GM23248 (cell line): ENCODE results near the gene PTDSS2. TPM values are rescaled to one million over a fixed set of nuclear protein-coding genes. Genes with fewer than 3 reads are reported as not detected.

Experiments
- DNase-seq: peaks from one replicate; pipeline ENCODE4 v3.0.0-alpha.2; 2015
- H2AFZ ChIP-seq: fragments of 200-600 bp; sonication (generic); 2 replicates; pipeline ENCODE4 v1.6.1; 2016; ENCODE audit warnings: antibody characterized with exemption
- H3F3A ChIP-seq: fragments of 200-600 bp; sonication (generic); 2 replicates; pipeline ENCODE4 v1.6.1; 2016; ENCODE audit warnings: mild to moderate bottlenecking, antibody characterized with exemption, mixed run types; ENCODE audit not compliant: insufficient read depth
- H3K27ac ChIP-seq: fragments of 200-600 bp; sonication (generic); 2 replicates; pipeline ENCODE4 v1.5.1; 2016; ENCODE audit warnings: mild to moderate bottlenecking
- H3K27me3 ChIP-seq: fragments of 200-600 bp; sonication (generic); replicated peaks from 2 replicates; pipeline ENCODE4 v1.6.1; 2016; ENCODE audit warnings: mild to moderate bottlenecking; ENCODE audit not compliant: insufficient read depth
- H3K36me3 ChIP-seq: fragments of 200-600 bp; sonication (generic); 2 replicates; pipeline ENCODE4 v1.6.1; 2016; ENCODE audit warnings: low read depth, mild to moderate bottlenecking
- H3K4me1 ChIP-seq: fragments of 200-600 bp; sonication (generic); 2 replicates; pipeline ENCODE4 v1.6.1; 2016; ENCODE audit warnings: mild to moderate bottlenecking; ENCODE audit not compliant: insufficient read depth
- H3K4me2 ChIP-seq: fragments of 200-600 bp; sonication (generic); one replicate; pipeline ENCODE4 v1.6.1; 2016; ENCODE audit warnings: mild to moderate bottlenecking; ENCODE audit not compliant: unreplicated experiment
- H3K4me3 ChIP-seq: fragments of 200-600 bp; sonication (generic); 2 replicates; pipeline ENCODE4 v1.5.1; 2016; ENCODE audit warnings: mild to moderate bottlenecking
- H3K79me2 ChIP-seq: fragments of 200-600 bp; sonication (generic); 2 replicates; pipeline ENCODE4 v1.6.1; 2016; ENCODE audit warnings: mild to moderate bottlenecking; ENCODE audit not compliant: insufficient read depth
- H3K9ac ChIP-seq: fragments of 200-600 bp; sonication (generic); 2 replicates; pipeline ENCODE4 v1.6.1; 2016; ENCODE audit warnings: mild to moderate bottlenecking
- H3K9me2 ChIP-seq: fragments of 200-600 bp; sonication (generic); 2 replicates; pipeline ENCODE4 v1.6.1; 2016; ENCODE audit warnings: mixed run types, mild to moderate bottlenecking, moderate library complexity; ENCODE audit not compliant: insufficient read depth
- H3K9me3 ChIP-seq: fragments of 200-600 bp; sonication (generic); one replicate; pipeline ENCODE4 v1.6.1; 2017; ENCODE audit warnings: low read depth
- H4K20me1 ChIP-seq: fragments of 200-600 bp; sonication (generic); 2 replicates; pipeline ENCODE4 v1.6.0; 2016; ENCODE audit not compliant: insufficient read depth
- EZH2 ChIP-seq: fragments of 200-600 bp; sonication (generic); IDR thresholded peaks from 2 replicates; pipeline ENCODE4 v1.6.1; 2018; ENCODE audit warnings: antibody characterized with exemption, mild to moderate bottlenecking; ENCODE audit not compliant: insufficient read depth, poor library complexity, severe bottlenecking
- EZH2phosphoT487 ChIP-seq: fragments of 200-600 bp; sonication (generic); IDR thresholded peaks from 2 replicates; pipeline ENCODE4 v1.6.1; 2018; ENCODE audit warnings: antibody characterized with exemption, moderate library complexity, mild to moderate bottlenecking, low read depth; ENCODE audit not compliant: insufficient read depth
- WGBS, 2 experiments: methylation state at CpG; one replicate each; pipeline ENCODE4 v1.1.6; 2015 to 2017; ENCODE audit warnings: low lambda C conversion rate in 2 of 2, low coverage in 1 of 2; ENCODE audit errors: missing lambda C conversion rate in 2 of 2; 5-methylcytosine and 5-hydroxymethylcytosine counted together
- in situ Hi-C: fragments of 300-500 bp; cut with MboI; formaldehyde crosslinking; loops from 2 replicates; pipeline ENCODE4 v1.15.0; 2020
- polyA plus RNA-seq: library from polyadenylated mRNA; unstranded; fragments of >200 nt; fragmentation: Nextera tagmentation; extraction: Ambion mirVana; gene quantifications from 2 replicates; pipeline ENCODE4 v1.2.1, GENCODE V29; 2016
- total RNA-seq: library from RNA; depleted of rRNA; stranded (reverse); fragments of >200 nt; shearing (Covaris generic); gene quantifications from 2 replicates; pipeline ENCODE4 v1.2.3, GENCODE V29; 2014

The PTDSS2 gene
- total and polyA plus RNA-seq, 2 experiments from 2014 or later = 22.2 to 44.1 TPM

DNA sequence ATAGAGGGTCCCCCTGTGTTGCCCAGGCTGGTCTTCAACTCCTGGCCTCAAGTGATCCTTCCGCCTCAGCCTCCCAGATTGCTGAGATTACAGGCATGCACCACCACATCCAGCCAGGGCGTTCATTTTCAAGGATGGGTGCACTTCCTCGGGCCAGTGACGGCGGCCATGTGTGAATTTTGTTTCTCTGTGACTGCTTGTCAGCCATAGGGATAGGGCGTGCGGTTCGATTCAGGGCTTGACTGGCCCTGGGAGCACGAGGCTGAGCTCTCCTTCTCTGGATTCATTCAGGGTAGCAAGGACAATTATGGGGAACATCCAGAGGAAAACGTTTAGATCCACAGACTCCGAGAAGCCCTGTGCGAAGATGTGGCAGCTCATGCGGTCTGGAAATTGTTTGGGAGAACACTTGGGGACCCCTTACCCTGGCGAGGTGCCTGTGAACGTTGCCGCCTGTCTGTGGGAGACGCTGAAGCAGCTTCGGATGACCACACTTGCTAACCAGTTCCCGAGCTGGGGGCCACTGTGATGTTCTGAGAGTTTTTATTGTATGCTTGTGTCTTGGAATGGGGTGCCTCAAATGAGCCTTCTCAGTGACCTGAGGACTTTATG, 2.9 kb downstream of the PTDSS2 start:
- 81% methylated on average over 19 of the region's 19 CpGs for WGBS, 2 experiments
- Histone ChIP-seq H3K9ac (no peak overlapping the region), H3K27ac (no peak overlapping the region), H3K36me3 (no peaks in the 10 kb centered on the region), H3F3A (0 out of 2 replicates have a peak, but pooled peaks cover 10% of the 10 kb centered on the region), H2AFZ (no peak overlapping the region), H3K9me2 (no peaks in the 10 kb centered on the region), H3K4me2 (no peak overlapping the region), H3K4me1 (peaks cover 9% of the 10 kb centered on the region; the same call in 1 of the 2 replicates), H3K27me3 (no peaks in the 10 kb centered on the region), H4K20me1 (no peaks in the 10 kb centered on the region), H3K79me2 (peaks cover 85% of the 10 kb centered on the region), H3K4me3 (no peak overlapping the region), H3K9me3 (no peaks in the 10 kb centered on the region)
- in situ Hi-C loops = no loop called here
- TF ChIP-seq EZH2phosphoT487 = no peak
- TF ChIP-seq EZH2 = no peak
- no peak for DNase-seq

DNA sequence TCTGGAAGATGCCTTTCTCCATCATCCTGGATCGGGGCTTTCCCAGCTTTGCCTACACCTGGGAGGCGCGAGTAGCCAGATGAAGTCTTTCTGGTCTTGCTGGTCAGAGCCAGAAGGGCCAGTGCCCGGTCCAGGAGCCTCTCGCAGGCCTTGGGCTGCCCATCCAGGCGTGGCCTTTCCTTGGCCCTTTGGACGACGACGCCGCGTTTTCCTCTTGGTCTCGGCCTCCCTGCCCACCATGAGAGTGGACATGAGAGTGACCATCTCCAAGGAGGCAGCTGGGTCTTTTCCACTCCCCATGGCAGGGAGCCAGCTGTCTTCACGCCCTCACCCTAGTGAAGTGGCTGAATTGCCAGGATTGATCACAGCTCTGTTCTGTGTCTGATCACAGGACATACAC, 3.5 kb downstream of the PTDSS2 start:
- DNase-seq = no peak

GRCh38 chr11:454043-454442, 4.0 kb downstream of the PTDSS2 start:
- Histone ChIP-seq H3K9me3 (no peaks in the 10 kb centered on the region), H3K79me2 (peaks cover 88% of the 10 kb centered on the region), H3K4me3 (no peak overlapping the region), H3K27me3 (no peaks in the 10 kb centered on the region), H3K27ac (no peak overlapping the region), H3K9ac (no peak overlapping the region), H3F3A (0 out of 2 replicates have a peak, but pooled peaks cover 4% of the 10 kb centered on the region), H2AFZ (no peak overlapping the region), H4K20me1 (no peaks in the 10 kb centered on the region), H3K4me1 (peaks cover 9% of the 10 kb centered on the region; the same call in 1 of the 2 replicates), H3K36me3 (no peaks in the 10 kb centered on the region), H3K9me2 (no peaks in the 10 kb centered on the region), H3K4me2 (no peak overlapping the region)
- in situ Hi-C loops = no loop called here
- no peak for DNase-seq
- WGBS, 2 experiments = 88 to 90% methylated on average over 9 of the region's 9 CpGs
- TF ChIP-seq EZH2phosphoT487 (no peak), EZH2 (no peak)

More for the DNA sequence above, 3.5 kb downstream of the PTDSS2 start:
- peaks cover 88% of the 10 kb centered on the region for H3K79me2 ChIP-seq
- no peak overlapping the region for H3K9ac ChIP-seq
- H3K4me1 ChIP-seq = peaks cover 9% of the 10 kb centered on the region; the same call in 1 of the 2 replicates
- no peaks in the 10 kb centered on the region for H3K9me2 ChIP-seq
- H3K4me3 ChIP-seq = no peak overlapping the region
- in situ Hi-C loops = no loop called here
- no peak overlapping the region for H3K27ac ChIP-seq
- H3K9me3 ChIP-seq = no peaks in the 10 kb centered on the region
- no peaks in the 10 kb centered on the region for H3K36me3 ChIP-seq
- H2AFZ ChIP-seq = no peak overlapping the region
- 0 out of 2 replicates have a peak, but pooled peaks cover 9% of the 10 kb centered on the region for H3F3A ChIP-seq
- H4K20me1 ChIP-seq = no peaks in the 10 kb centered on the region
- H3K4me2 ChIP-seq = no peak overlapping the region
- 89 to 91% methylated on average over 13 of the region's 13 CpGs for WGBS, 2 experiments
- no peaks in the 10 kb centered on the region for H3K27me3 ChIP-seq
- TF ChIP-seq EZH2 (no peak), EZH2phosphoT487 (no peak)

DNA sequence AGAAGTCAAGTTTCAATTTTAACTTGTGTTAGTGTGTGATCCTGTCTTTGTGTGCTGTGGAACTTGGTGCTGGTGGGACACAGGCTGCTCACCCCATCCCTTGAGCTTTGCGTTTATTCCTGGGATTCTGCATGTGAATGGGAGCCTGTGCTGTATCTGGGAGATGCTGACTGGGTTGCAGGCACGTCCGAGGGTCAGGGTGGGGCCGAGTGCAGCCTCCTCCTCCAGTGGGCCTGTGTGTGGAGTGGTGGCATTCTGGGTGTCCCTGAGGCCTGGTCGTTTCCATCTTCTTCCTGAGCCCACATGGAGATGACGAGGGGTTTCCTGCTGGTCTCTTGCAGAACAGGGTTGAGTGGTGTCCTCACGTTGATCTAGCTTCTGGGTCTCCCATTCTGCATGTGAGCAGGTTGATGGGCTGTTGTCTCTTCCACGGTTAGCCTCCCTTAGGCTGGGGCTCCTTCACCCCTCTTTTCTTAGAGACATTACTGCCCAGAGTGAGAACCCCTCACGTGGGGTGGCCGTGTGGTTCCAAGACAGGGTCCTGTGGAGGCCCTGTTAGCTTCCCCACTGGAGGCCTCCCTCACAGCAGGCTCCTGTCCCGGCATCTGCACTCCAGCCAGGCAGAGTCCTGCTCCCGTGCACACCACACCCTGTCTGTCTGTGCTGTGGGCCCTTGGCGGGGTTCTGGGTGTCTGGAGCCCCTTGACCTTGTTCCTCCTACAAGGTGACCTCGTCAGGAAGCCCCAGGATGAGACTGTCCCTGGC, 4.9 kb downstream of the PTDSS2 start:
- Histone ChIP-seq H3K27me3 (no peaks in the 10 kb centered on the region), H3K4me1 (peaks cover 4% of the 10 kb centered on the region; the same call in 1 of the 2 replicates), H3F3A (no peaks in the 10 kb centered on the region), H3K9me3 (no peaks in the 10 kb centered on the region), H4K20me1 (no peaks in the 10 kb centered on the region), H3K36me3 (no peaks in the 10 kb centered on the region), H3K27ac (no peak overlapping the region), H3K79me2 (peaks cover 90% of the 10 kb centered on the region), H3K9me2 (no peaks in the 10 kb centered on the region), H3K4me3 (no peak overlapping the region), H3K4me2 (no peak overlapping the region), H2AFZ (no peak overlapping the region), H3K9ac (no peak overlapping the region)
- no peak for DNase-seq
- 65 to 67% methylated on average over 14 of the region's 14 CpGs for WGBS, 2 experiments
- in situ Hi-C loops = no loop called here
- TF ChIP-seq EZH2phosphoT487 = no peak
- no peak for TF ChIP-seq EZH2
